ENCODE measurements around the gene DEGS2. TPM values are rescaled to one million over a fixed set of nuclear protein-coding genes. Genes with fewer than 3 reads are reported as not detected.

The DEGS2 gene
- total RNA-seq, 1 donor from 2014 or later = 0.06 TPM

- no peak for TF ChIP-seq CTCF (conservative IDR thresholded peaks at IDR 0.05; ENCODE audit: low read depth, low read length)
- no peak overlapping the region for H3K4me3 ChIP-seq (ENCODE audit: low read depth, low read length)
- DNase-seq (ENCODE audit: low read depth) = no peak
These were observed 42.4 kb downstream of the DEGS2 start for GRCh38 chr14:100117026-100117425.

- TF ChIP-seq CTCF (conservative IDR thresholded peaks at IDR 0.05; ENCODE audit: low read depth, low read length) = no peak
- no peak for DNase-seq (ENCODE audit: low read depth)
- H3K4me3 ChIP-seq (ENCODE audit: low read depth, low read length) = no peak overlapping the region
These were observed 43.3 kb downstream of the DEGS2 start for GRCh38 chr14:100116134-100116533.

- no peak overlapping the region for H3K4me3 ChIP-seq (ENCODE audit: low read depth, low read length)
- no peak for DNase-seq (ENCODE audit: low read depth)
- TF ChIP-seq CTCF (conservative IDR thresholded peaks at IDR 0.05; ENCODE audit: low read depth, low read length) = no peak
These were observed 43.7 kb downstream of the DEGS2 start for GRCh38 chr14:100115726-100116125.

- TF ChIP-seq CTCF (conservative IDR thresholded peaks at IDR 0.05; ENCODE audit: low read depth, low read length) = peak; percentile 9
- no peak overlapping the region for H3K4me3 ChIP-seq (ENCODE audit: low read depth, low read length)
- no peak for DNase-seq (ENCODE audit: low read depth)
These were observed 44.2 kb downstream of the DEGS2 start for GRCh38 chr14:100115236-100115635.

- no peak for TF ChIP-seq CTCF (conservative IDR thresholded peaks at IDR 0.05; ENCODE audit: low read depth, low read length)
- no peak for DNase-seq (ENCODE audit: low read depth)
- H3K4me3 ChIP-seq (ENCODE audit: low read depth, low read length) = no peak overlapping the region
These were observed 45.2 kb downstream of the DEGS2 start for GRCh38 chr14:100114109-100114765.

- no peak overlapping the region for H3K4me3 ChIP-seq (ENCODE audit: low read depth, low read length)
- no peak for TF ChIP-seq CTCF (conservative IDR thresholded peaks at IDR 0.05; ENCODE audit: low read depth, low read length)
- DNase-seq (ENCODE audit: low read depth) = no peak
These were observed 47.3 kb downstream of the DEGS2 start for GRCh38 chr14:100111931-100112704.
